PC-3 (cell line): ENCODE measurements around the gene PGA5. TPM values are rescaled to one million over a fixed set of nuclear protein-coding genes. Genes with fewer than 3 reads are reported as not detected.
A peak's percentile ranks its signal among the peaks of the same experiment; 100 is the strongest.

ENCODE experiments used
- ATAC-seq: fragments of 200-7000 bp; cut with Tn5 transposase; 2 replicates; pipeline ENCODE4 v1.9.1; 2020; ENCODE audit warnings: mild to moderate bottlenecking, moderate library complexity
- BruUV-seq: library from RNA; stranded (reverse); fragments of 400-500 nt; replicated peaks from 2 replicates; lab custom pipeline; 2021; lab: Mats Ljungman, UMichigan
- CTCF ChIA-PET: fragments of 300-600 bp; sonication (Branson Sonifier 250); formaldehyde crosslinking; loops from one replicate; lab custom pipeline; 2022; ENCODE audit warnings: antibody characterized with exemption; lab: Charles Lee
- POLR2A ChIA-PET: fragments of 300-600 bp; sonication (Branson Sonifier 250); formaldehyde crosslinking; loops from one replicate; lab custom pipeline; 2022; ENCODE audit warnings: antibody characterized with exemption; ENCODE audit not compliant: unreplicated experiment; lab: Charles Lee
- DNase-seq: peaks from one replicate; pipeline ENCODE4 v3.0.0-alpha.2; 2015
- H2AFZ ChIP-seq: fragments of 300-600 bp; sonication (generic); 2 replicates; pipeline ENCODE4 v1.6.0; 2016; ENCODE audit warnings: antibody characterized with exemption, low read length
- H3F3A ChIP-seq: fragments of 300-600 bp; sonication (generic); one replicate; pipeline ENCODE4 v1.6.0; 2017; ENCODE audit warnings: antibody characterized with exemption, low read length, control low read depth, mild to moderate bottlenecking; ENCODE audit not compliant: unreplicated experiment
- H3K27ac ChIP-seq: fragments of 300-600 bp; sonication (generic); 2 replicates; pipeline ENCODE4 v1.5.1; 2016; ENCODE audit warnings: mild to moderate bottlenecking, low read length
- H3K27me3 ChIP-seq: fragments of 300-600 bp; sonication (generic); 2 replicates; pipeline ENCODE4 v1.6.1; 2016; ENCODE audit warnings: low read length, mixed read lengths
- H3K36me3 ChIP-seq: fragments of 300-600 bp; sonication (generic); 2 replicates; pipeline ENCODE4 v1.6.1; 2016; ENCODE audit warnings: low read depth, mixed run types, low read length, mixed read lengths
- H3K4me1 ChIP-seq: fragments of 300-600 bp; sonication (generic); 2 replicates; pipeline ENCODE4 v1.5.1; 2016; ENCODE audit warnings: low read length; ENCODE audit not compliant: insufficient read depth
- H3K4me2 ChIP-seq: fragments of 300-600 bp; sonication (generic); 2 replicates; pipeline ENCODE4 v1.6.0; 2016; ENCODE audit warnings: low read length
- H3K4me3 ChIP-seq: fragments of 300-600 bp; sonication (generic); 2 replicates; pipeline ENCODE4 v1.5.1; 2016; ENCODE audit warnings: mild to moderate bottlenecking, low read length, mixed read lengths
- H3K79me2 ChIP-seq: fragments of 300-600 bp; sonication (generic); 2 replicates; pipeline ENCODE4 v1.6.1; 2017; ENCODE audit warnings: low read length, mixed read lengths
- H3K9ac ChIP-seq: fragments of 300-600 bp; sonication (generic); 2 replicates; pipeline ENCODE4 v1.6.0; 2016; ENCODE audit warnings: mild to moderate bottlenecking, low read length
- H3K9me2 ChIP-seq: fragments of 300-600 bp; sonication (generic); replicated peaks from 2 replicates; pipeline ENCODE4 v1.6.1; 2016; ENCODE audit warnings: mixed run types, low read length, mixed read lengths
- H3K9me3 ChIP-seq: fragments of 300-600 bp; sonication (generic); 2 replicates; pipeline ENCODE4 v1.6.1; 2016; ENCODE audit warnings: low read length, mixed read lengths
- H4K20me1 ChIP-seq: fragments of 300-600 bp; sonication (generic); 2 replicates; pipeline ENCODE4 v1.6.1; 2016; ENCODE audit warnings: low read length, mixed read lengths
- EZH2 ChIP-seq: fragments of 300-600 bp; sonication (generic); IDR thresholded peaks from one replicate; pipeline ENCODE4 v1.6.1; 2017; ENCODE audit warnings: antibody characterized with exemption, mild to moderate bottlenecking, low read length; ENCODE audit not compliant: unreplicated experiment
- EZH2phosphoT487 ChIP-seq: fragments of 300-600 bp; sonication (generic); IDR thresholded peaks from 2 replicates; pipeline ENCODE4 v1.6.1; 2018; ENCODE audit warnings: mild to moderate bottlenecking, antibody characterized with exemption, low read length, borderline replicate concordance
- intact Hi-C: fragments of 100-400 bp; cut with micrococcal nuclease; formaldehyde crosslinking; loops from 2 replicates; pipeline ENCODE4 v1.9.0; 2023
- total RNA-seq: library from RNA; depleted of rRNA; stranded (reverse); fragments of >200 nt; gene quantifications from 2 replicates; pipeline ENCODE4 v1.2.3, GENCODE V29; 2014
- TF ChIP-seq, protein P1 (sequence below): fragments of 300-600 bp; sonication (generic); conservative IDR thresholded peaks from 2 replicates; pipeline ENCODE4 v1.5.1; 2017; ENCODE audit warnings: antibody characterized with exemption, low read depth, mild to moderate bottlenecking, low read length

The PGA5 gene
- total RNA-seq, 1 experiment from 2014 or later, result not detected

DNA sequence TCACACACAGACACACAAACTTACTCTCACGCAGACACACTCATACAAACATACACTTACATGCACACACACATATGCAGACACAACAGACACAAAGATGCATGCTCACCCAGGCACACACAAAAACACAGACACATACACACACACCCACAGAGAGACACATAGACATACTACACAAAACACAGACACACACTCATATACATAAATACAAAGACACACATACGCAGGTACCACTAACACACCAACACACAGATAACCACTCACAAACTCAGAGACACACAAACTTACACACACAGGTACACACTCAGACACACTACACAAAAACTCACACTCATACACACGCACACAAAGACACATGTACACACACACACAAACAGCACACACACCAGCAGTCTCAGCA is 31.8 kb downstream of the PGA5 start:
- Histone ChIP-seq H3K4me3 (no peak overlapping the region), H2AFZ (no peak overlapping the region), H3K9me2 (no peaks in the 10 kb centered on the region), H3K27me3 (no peaks in the 10 kb centered on the region), H4K20me1 (no peaks in the 10 kb centered on the region), H3K4me1 (peaks cover 6% of the 10 kb centered on the region; the same call in 1 of the 2 replicates), H3K36me3 (no peaks in the 10 kb centered on the region), H3K9ac (no peak overlapping the region), H3K9me3 (no peaks in the 10 kb centered on the region), H3K27ac (no peak overlapping the region), H3K4me2 (no peak overlapping the region), H3F3A (no peaks in the 10 kb centered on the region), H3K79me2 (no peaks in the 10 kb centered on the region)
- no TSS peak for BruUV-seq
- ATAC-seq (no peak), DNase-seq (no peak)
- CTCF ChIA-PET, result no interaction called here
- TF ChIP-seq, protein P1, sequence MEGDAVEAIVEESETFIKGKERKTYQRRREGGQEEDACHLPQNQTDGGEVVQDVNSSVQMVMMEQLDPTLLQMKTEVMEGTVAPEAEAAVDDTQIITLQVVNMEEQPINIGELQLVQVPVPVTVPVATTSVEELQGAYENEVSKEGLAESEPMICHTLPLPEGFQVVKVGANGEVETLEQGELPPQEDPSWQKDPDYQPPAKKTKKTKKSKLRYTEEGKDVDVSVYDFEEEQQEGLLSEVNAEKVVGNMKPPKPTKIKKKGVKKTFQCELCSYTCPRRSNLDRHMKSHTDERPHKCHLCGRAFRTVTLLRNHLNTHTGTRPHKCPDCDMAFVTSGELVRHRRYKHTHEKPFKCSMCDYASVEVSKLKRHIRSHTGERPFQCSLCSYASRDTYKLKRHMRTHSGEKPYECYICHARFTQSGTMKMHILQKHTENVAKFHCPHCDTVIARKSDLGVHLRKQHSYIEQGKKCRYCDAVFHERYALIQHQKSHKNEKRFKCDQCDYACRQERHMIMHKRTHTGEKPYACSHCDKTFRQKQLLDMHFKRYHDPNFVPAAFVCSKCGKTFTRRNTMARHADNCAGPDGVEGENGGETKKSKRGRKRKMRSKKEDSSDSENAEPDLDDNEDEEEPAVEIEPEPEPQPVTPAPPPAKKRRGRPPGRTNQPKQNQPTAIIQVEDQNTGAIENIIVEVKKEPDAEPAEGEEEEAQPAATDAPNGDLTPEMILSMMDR, result no peak
- TF ChIP-seq EZH2 (no peak), EZH2phosphoT487 (no peak)
- POLR2A ChIA-PET, result no interaction called here
- intact Hi-C loops, result no loop called here

DNA sequence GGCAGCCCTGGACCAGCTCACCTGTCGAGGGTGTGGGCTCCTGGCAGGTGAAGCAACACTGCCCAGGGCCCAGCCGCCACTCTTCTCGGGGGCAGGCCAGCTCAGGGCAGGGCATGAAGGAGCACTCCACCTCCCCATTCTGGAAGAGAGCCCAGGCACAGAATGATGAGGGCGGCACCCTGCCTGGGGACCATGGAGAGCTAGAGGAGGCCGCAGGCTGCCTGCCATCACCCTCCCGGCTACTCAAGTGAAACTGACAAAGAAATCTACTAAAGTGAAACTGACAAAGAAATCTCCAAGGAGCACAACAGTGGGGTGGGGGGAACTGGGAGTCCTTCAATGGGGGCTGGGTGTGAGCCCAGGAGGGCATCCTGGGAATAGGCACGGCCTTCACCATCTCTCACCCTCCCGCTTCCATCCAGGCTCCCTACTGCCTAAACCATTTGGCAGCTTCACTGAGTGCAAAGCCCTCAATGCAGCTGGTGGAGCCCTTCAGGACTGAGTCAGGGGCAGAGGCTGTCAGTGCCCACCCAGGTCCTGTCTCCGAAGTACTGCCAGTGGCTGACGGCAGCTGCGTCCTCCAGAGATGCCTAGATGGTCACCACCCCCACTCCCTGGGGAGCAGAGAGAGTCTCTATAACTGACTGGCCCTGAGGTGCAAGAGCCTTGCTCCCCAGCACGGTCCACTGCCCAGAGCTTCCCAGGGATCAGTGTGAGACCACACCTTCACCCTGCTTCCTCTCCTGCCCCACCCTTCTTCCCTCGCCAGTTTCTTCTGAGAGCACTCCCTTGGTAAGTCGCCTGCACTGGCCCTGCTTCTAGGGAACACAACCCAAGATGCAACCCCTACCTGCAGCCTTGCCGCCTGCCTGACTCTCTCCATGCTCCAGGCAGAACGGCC is 32.5 kb downstream of the PGA5 start:
- H3K27ac ChIP-seq, result no peak overlapping the region
- CTCF ChIA-PET, result no interaction called here

More for the DNA sequence above, 32.5 kb downstream of the PGA5 start:
- Histone ChIP-seq H2AFZ (no peak overlapping the region), H3K79me2 (no peaks in the 10 kb centered on the region), H3K4me2 (no peak overlapping the region), H3K36me3 (no peaks in the 10 kb centered on the region), H3K9ac (no peak overlapping the region), H3K9me3 (no peaks in the 10 kb centered on the region), H3K4me3 (no peak overlapping the region), H4K20me1 (no peaks in the 10 kb centered on the region), H3K27me3 (no peaks in the 10 kb centered on the region), H3K4me1 (peaks cover 6% of the 10 kb centered on the region; the same call in 1 of the 2 replicates), H3K9me2 (no peaks in the 10 kb centered on the region), H3F3A (no peaks in the 10 kb centered on the region)
- TF ChIP-seq EZH2, result no peak
- TF ChIP-seq, protein P1, result no peak
- TF ChIP-seq EZH2phosphoT487, result no peak
- peak; percentile 20; the same call in 1 of the 2 replicates for ATAC-seq
- DNase-seq, result no peak
- BruUV-seq, result no TSS peak
- POLR2A ChIA-PET, result no interaction called here
- intact Hi-C loops, result no loop called here
